HG03159 (cell line): Measurements from ENCODE around the gene TMEM182.

ENCODE experiments used
- ATAC-seq: cut with Tn5 transposase; IDR thresholded peaks from one replicate; pipeline ENCODE4 v1.9.1; 2021; ENCODE audit warnings: mild to moderate bottlenecking, moderate library complexity; ENCODE audit not compliant: unreplicated experiment

Gene TMEM182

DNA sequence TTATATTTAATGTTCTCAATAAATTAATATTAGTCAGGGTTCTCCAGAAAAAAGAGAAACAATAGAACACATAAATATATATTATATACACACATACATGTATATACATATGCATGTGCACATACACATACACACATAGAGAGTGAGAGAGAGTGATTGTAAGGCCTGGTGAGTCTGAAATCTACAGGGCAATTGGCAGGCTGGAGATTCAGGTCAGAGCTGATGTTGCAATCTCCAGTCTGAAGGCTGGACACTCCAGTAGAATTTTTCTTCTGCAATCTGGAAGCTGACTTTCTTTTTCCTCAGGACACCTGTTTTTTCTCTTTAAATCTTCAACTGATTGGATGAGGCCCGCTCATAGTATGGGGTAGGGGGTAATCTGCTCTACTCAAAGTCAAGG is 3.2 kb downstream of the TMEM182 start:
- no peak for ATAC-seq

GRCh38 chr2:102768253-102768652 is 6.4 kb downstream of the TMEM182 start:
- no peak for ATAC-seq

GRCh38 chr2:102768892-102769291 is 7.1 kb downstream of the TMEM182 start:
- no peak for ATAC-seq

GRCh38 chr2:102770506-102770905 is 8.7 kb downstream of the TMEM182 start:
- ATAC-seq: no peak

GRCh38 chr2:102771114-102771513 is 9.3 kb downstream of the TMEM182 start:
- ATAC-seq: no peak

DNA sequence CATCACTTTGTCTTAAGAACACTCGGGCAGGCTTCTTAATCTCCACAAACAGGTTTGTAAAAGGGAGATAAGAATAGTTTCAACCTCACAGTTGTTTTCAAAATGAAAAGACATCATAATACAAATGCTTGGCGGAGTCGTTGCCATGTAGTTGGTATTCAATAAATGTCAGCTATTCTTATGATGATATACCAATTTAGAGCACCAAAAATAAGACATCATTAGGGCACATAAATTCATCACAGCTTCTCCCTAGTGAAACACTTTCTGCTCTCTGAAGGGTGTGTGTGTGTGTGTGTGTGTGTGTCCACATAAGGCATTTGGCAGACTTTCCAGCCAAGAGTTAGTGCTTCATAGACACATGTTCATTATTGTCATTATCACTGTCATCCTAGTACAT is 10.8 kb downstream of the TMEM182 start:
- no peak for ATAC-seq

DNA sequence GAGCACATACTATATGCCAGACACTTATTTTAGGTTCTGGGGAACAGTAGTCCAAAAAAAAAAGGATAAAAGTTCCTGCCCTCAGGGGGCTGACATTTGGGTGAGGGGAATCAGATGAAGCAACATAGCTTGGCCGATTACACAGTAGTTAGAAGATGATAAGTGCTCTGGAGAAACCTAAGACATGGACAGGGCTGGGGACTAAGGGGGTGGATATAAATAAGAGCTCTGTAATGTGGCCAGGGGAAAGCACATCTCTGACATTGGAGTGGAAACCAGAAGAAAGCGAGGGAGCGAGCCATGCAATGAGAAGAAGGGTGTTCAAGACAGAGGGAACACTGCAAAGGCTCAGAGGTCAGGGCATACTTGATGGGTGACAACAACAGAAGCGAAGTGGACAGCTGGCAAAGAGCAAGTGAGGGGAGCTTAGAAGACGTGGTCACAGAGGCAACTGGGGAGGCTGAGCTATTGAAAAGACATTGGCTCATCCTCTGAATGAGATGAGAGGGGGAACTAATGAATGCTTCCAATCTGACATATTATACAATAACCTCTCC is 11.4 kb downstream of the TMEM182 start:
- ATAC-seq: no peak

- no peak for ATAC-seq
Measured at GRCh38 chr2:102778260-102778659, 16.4 kb downstream of the TMEM182 start.

GRCh38 chr2:102780467-102780866 is 18.6 kb downstream of the TMEM182 start:
- no peak for ATAC-seq

- ATAC-seq: no peak
Measured at GRCh38 chr2:102782187-102782586, 20.4 kb downstream of the TMEM182 start.

DNA sequence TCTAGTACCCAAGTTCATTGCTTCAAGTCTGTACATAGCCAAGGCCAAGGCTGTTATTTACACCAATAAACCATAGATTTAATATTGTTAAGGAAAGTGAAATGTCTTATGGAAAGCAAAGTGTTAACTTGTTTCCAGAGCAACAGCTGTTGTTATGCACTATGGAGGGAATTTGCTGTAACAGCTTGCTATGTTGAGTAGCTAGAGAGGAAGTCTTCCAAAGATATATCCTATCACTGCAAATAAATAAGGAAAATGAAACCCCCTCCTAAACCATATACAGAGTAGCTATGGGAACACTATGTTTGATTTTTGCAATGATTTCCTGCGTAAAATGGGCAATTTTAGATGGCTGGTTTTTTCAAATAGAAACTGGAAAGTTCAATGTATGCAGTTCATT is 21.1 kb downstream of the TMEM182 start:
- ATAC-seq: no peak

DNA sequence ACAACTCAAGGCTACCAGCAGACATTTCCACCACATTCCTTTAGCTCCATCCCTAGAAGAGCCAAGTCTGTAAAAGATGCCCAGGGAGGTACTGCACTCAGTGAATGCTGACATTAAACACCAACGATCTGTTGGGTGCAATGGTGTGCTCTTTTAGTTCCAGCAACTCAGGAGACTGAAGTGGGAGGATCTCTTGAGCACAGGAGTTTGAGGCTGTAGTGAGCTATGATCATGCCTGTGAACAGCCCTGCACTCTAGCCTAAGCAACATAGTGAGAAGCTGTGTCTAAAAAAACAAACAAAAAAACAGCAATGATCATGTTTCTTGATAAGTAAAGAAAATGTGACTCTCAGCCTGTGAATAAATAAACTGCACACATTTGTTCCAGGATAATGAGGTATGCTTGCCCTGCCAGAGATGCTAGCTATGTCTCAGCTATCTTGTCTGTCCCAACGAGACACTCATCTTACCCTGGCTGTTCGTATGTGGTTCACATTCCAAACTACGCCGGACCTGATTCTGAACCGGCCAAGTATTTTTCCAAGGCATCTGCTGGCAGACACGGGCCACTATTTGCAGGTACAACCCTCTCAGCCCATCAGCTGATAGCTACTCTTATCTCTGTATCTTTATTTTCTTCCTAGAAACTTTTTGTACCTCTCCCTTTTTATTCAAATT is 21.8 kb downstream of the TMEM182 start:
- ATAC-seq: no peak

DNA sequence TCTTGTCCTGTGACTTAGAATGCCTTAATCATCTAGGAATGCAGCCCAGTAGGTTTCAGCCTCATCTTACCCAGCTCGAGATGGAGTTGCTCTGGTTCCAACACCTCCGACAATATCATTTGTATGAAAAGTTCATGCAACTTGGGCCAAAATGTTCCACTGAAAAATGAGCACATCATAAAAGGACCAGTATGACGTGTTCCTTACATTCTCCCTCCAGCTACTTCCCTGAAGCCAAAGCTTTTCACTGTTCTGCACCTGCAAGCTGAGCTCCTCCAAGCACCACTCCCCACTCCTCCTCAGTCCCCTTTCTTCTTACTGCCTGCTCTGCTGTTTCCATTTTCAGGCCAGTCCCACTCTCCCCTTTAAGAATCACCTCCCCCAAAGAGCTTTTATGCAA is 23.1 kb downstream of the TMEM182 start:
- no peak for ATAC-seq

DNA sequence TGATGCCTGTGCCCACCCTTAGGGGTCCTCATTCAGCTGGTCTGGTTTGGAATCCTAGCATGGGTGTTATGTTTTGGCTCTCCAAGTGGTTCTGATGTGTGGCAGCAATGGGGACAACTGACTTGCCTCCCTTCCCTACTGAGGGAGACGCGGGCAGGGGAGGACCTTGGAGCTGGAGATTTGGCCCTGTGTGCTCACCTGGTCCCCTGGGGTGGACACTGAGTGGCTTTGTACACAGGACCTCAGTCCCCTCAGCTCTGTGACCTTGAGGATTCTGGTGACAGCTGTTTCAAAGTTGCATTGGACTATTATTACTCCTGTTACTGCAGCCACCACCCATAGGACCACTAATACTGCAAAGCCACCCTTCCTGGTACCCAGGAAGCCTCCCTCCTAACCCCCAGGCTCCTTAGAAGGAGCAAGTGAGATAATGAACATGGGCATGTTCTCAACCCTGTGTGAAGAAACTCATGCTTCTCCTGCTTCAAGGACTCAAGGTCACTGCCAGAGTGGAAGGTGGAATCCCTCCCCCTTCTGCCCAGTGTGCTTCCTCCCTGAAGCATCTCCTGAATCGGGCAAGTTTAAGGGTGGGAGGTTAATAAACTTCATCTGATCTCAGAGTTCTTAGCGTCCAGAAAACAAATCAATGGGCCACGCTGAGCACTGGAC is 26.5 kb downstream of the TMEM182 start:
- no peak for ATAC-seq

- ATAC-seq: no peak
Measured at GRCh38 chr2:102788885-102789260, 27.0 kb downstream of the TMEM182 start.

DNA sequence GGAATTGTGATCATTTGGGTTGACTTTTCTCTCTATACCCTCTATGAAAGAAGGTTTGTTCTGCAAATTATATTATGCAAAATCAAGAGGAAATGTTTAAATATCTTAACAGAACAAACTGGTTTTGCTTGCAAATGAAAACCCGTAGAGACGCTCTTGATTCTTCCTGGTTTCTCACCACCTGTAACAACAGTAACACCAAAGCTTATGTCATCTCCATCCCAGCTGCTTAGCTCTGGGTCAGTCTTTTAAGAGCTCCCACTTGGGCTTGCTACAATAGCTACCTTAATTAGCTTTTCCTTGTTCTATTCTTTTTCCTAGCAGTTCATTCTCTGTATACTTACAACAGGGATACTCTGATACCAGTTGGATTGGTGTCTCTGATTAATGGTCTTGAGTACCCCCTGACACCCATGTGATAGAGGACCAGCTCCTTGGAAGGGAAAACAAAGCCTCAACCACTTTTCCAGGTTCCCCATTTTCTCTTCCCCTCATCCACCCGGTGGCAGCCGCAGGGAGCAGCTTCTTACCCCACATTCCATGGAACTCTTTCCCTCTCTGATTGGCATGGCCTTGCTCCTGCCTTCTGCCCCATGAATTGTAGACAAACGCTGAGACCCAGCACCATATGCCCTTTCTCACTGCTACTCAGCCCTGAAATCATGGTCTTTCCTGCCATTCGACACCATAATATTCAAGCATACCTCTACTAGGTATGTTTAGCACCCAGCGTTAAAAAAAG is 27.7 kb downstream of the TMEM182 start:
- ATAC-seq: no peak

GRCh38 chr2:102790091-102790455 is 28.2 kb downstream of the TMEM182 start:
- no peak for ATAC-seq

DNA sequence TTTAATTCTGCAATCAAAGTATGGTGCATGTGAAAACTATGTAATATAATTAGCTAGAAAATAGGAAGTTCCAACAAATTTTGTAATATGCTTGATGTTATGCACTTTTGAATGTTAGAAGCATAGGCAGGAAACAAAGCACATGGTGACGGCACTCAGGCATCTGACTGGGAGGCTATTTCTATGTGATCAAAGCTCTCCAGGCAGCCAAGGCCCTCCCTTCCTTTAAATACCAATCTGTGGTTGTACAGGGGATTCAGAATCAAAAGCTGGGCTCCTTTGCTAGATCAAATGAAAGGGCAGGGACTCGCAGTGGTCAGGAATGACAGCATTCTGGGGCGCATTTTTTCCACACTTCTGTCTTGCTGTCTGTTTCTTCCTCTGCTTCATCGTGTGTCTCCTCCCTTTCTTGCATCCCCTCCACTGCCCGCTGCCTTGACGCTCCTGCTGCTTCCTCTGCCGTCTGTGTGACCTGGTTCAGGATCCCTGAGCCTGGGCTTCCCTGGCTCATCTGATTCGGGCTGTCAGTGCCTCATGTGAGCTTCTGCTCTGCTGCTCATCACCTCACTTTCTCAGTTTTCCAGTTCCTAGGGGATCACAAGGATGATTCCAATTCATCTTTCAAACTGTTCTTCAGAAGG is 30.9 kb downstream of the TMEM182 start:
- ATAC-seq: no peak

DNA sequence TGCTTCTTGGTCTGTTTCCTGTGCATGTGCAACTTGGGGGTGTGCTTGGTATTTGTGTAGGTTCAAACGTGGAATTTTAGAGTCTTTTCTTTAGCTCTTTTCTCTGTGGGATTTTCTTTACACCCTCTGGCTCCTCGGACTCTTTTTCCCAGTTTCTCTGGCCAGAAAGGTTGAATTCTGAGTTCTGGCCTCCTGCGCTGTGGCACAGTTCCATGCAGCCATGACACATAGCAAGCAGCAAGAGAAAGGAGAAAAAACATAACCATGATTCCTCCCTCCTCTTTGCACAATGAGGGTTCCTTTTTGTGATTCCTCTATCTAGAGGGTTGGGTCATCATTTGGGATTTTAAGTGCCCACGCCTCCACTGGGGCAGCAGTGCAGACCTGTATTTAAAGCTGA is 33.8 kb downstream of the TMEM182 start:
- no peak for ATAC-seq

DNA sequence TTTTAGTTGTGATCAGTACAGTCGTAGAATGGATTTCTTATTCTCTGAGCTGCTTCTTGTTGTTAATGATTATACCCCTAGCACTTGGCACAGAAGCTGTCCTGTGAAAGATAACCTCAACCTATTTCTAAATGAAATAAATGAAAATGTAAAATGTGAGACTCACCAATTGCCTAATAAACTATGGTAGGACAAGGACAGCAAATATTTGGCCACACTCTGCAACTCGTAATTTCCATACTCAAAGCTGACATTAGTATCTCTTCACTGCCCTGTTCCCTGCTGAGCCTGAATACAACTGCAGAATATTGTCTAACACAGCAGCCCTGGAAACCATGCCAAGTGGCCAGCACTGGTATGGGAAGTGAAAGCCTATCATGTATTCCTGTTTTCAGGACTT is 34.5 kb downstream of the TMEM182 start:
- ATAC-seq: no peak

GRCh38 chr2:102797486-102797885 is 35.7 kb downstream of the TMEM182 start:
- ATAC-seq: no peak
